ENCODE results near the gene GATA1.

The GATA1 gene

GRCh38 chrX:48802089-48802904 lies 15.9 kb downstream of the GATA1 start:
- peak overlapping the region; percentile 97 for H3K9ac ChIP-seq (ENCODE audit: low read length)
- H3K27me3 ChIP-seq (ENCODE audit: insufficient read depth, low read length): no peaks in the 10 kb centered on the region
- H3K9me3 ChIP-seq (ENCODE audit: insufficient read depth, low read depth, low read length): no peaks in the 10 kb centered on the region
- H4K8ac ChIP-seq (ENCODE audit: low read depth, low read length): peak overlapping the region; percentile 85
- peak; percentile 79 to 82 for DNase-seq
- H3K27ac ChIP-seq (ENCODE audit: low read depth, low read length): peak overlapping the region; percentile 97
- peaks cover 10% of the 10 kb centered on the region for H3K79me1 ChIP-seq (ENCODE audit: low read length)
- peak overlapping the region; percentile 78 for H3K4me3 ChIP-seq (ENCODE audit: low read depth, low read length)
- peaks cover 16 to 18% of the 10 kb centered on the region in 2 experiments for H3K36me3 ChIP-seq (ENCODE audit: control insufficient read depth in 1 of 2, insufficient read depth in 2 of 2, low read length in 2 of 2)
- peak overlapping the region; percentile 53 for H2BK120ac ChIP-seq (ENCODE audit: insufficient read depth, low read length, poor library complexity)
- peak overlapping the region; percentile 64 for H4K12ac ChIP-seq (ENCODE audit: low read depth, low read length)
- peak overlapping the region; percentile 95 for H2BK5ac ChIP-seq (ENCODE audit: low read depth, low read length, poor library complexity)
- H2AFZ ChIP-seq (ENCODE audit: insufficient read depth, low read length, poor library complexity): peak overlapping the region; percentile 63
- H3K4me2 ChIP-seq (ENCODE audit: low read length): peak overlapping the region; percentile 75
- no peak overlapping the region for H3K23ac ChIP-seq (ENCODE audit: low read length)
- H3K79me2 ChIP-seq (ENCODE audit: control insufficient read depth, insufficient read depth, low read length, poor library complexity): peaks cover 4% of the 10 kb centered on the region
- H3K14ac ChIP-seq (ENCODE audit: low read length): peak overlapping the region; percentile 79
- peak overlapping the region; percentile 62 for H3K18ac ChIP-seq (ENCODE audit: low read length)
- H2BK12ac ChIP-seq (ENCODE audit: low read length): no peak overlapping the region
- no CpG with 5 or more reads among the region's 40 CpGs for WGBS (ENCODE audit: extremely low coverage, insufficient coverage, insufficient read length)
- H4K91ac ChIP-seq (ENCODE audit: low read depth, low read length): peak overlapping the region; percentile 81
- H3K4me1 ChIP-seq (ENCODE audit: control insufficient read depth in 1 of 2, insufficient read depth in 2 of 2, low read length in 2 of 2): peaks cover 5 to 8% of the 10 kb centered on the region in 2 experiments
- H2AK5ac ChIP-seq (ENCODE audit: low read length): no peak overlapping the region
- H3K4ac ChIP-seq (ENCODE audit: low read depth, low read length): peak overlapping the region; percentile 84

- no peak overlapping the region for H2BK120ac ChIP-seq (ENCODE audit: insufficient read depth, low read length, poor library complexity)
- H3K9ac ChIP-seq (ENCODE audit: low read length): no peak overlapping the region
- H3K27ac ChIP-seq (ENCODE audit: low read depth, low read length): peak overlapping the region; percentile 78
- peak overlapping the region; percentile 66 for H4K91ac ChIP-seq (ENCODE audit: low read depth, low read length)
- H2AFZ ChIP-seq (ENCODE audit: insufficient read depth, low read length, poor library complexity): no peak overlapping the region
- H4K8ac ChIP-seq (ENCODE audit: low read depth, low read length): peak overlapping the region; percentile 76
- H3K27me3 ChIP-seq (ENCODE audit: insufficient read depth, low read length): no peaks in the 10 kb centered on the region
- H3K79me1 ChIP-seq (ENCODE audit: low read length): peaks cover 10% of the 10 kb centered on the region
- no peak overlapping the region for H3K23ac ChIP-seq (ENCODE audit: low read length)
- H3K9me3 ChIP-seq (ENCODE audit: insufficient read depth, low read depth, low read length): no peaks in the 10 kb centered on the region
- H3K36me3 ChIP-seq (ENCODE audit: control insufficient read depth in 1 of 2, insufficient read depth in 2 of 2, low read length in 2 of 2): peaks cover 17 to 21% of the 10 kb centered on the region in 2 experiments
- H3K4me3 ChIP-seq (ENCODE audit: low read depth, low read length): peak overlapping the region; percentile 78
- H3K4me1 ChIP-seq (ENCODE audit: control insufficient read depth in 1 of 2, insufficient read depth in 2 of 2, low read length in 2 of 2): peaks cover 5 to 8% of the 10 kb centered on the region in 2 experiments
- H3K18ac ChIP-seq (ENCODE audit: low read length): no peak overlapping the region
- H4K12ac ChIP-seq (ENCODE audit: low read depth, low read length): peak overlapping the region; percentile 55
- no peak for DNase-seq
- no peak overlapping the region for H3K14ac ChIP-seq (ENCODE audit: low read length)
- no CpG with 5 or more reads among the region's 4 CpGs for WGBS (ENCODE audit: extremely low coverage, insufficient coverage, insufficient read length)
- H2BK5ac ChIP-seq (ENCODE audit: low read depth, low read length, poor library complexity): peak overlapping the region; percentile 39
- no peak overlapping the region for H2BK12ac ChIP-seq (ENCODE audit: low read length)
- H3K4me2 ChIP-seq (ENCODE audit: low read length): peak overlapping the region; percentile 75
- H2AK5ac ChIP-seq (ENCODE audit: low read length): no peak overlapping the region
- no peak overlapping the region for H3K4ac ChIP-seq (ENCODE audit: low read depth, low read length)
- peaks cover 4% of the 10 kb centered on the region for H3K79me2 ChIP-seq (ENCODE audit: control insufficient read depth, insufficient read depth, low read length, poor library complexity)
Measured at GRCh38 chrX:48802905-48803200, 16.5 kb downstream of the GATA1 start.

GRCh38 chrX:48806081-48806480 lies 19.7 kb downstream of the GATA1 start:
- Histone ChIP-seq H3K79me2 (ENCODE audit: control insufficient read depth, insufficient read depth, low read length, poor library complexity) (peaks cover 4% of the 10 kb centered on the region), H2AK5ac (ENCODE audit: low read length) (no peak overlapping the region), H3K4me3 (ENCODE audit: low read depth, low read length) (no peak overlapping the region), H4K8ac (ENCODE audit: low read depth, low read length) (no peak overlapping the region), H2BK5ac (ENCODE audit: low read depth, low read length, poor library complexity) (no peak overlapping the region), H3K36me3 (ENCODE audit: control insufficient read depth in 1 of 2, insufficient read depth in 2 of 2, low read length in 2 of 2) (peaks cover 22 to 25% of the 10 kb centered on the region in 2 experiments), H4K12ac (ENCODE audit: low read depth, low read length) (no peak overlapping the region), H4K91ac (ENCODE audit: low read depth, low read length) (no peak overlapping the region), H3K14ac (ENCODE audit: low read length) (no peak overlapping the region), H2BK12ac (ENCODE audit: low read length) (no peak overlapping the region), H3K79me1 (ENCODE audit: low read length) (peaks cover 6% of the 10 kb centered on the region), H3K4me1 (ENCODE audit: control insufficient read depth in 1 of 2, insufficient read depth in 2 of 2, low read length in 2 of 2) (peaks cover 3 to 5% of the 10 kb centered on the region in 2 experiments), H3K23ac (ENCODE audit: low read length) (no peak overlapping the region), H2BK120ac (ENCODE audit: insufficient read depth, low read length, poor library complexity) (no peak overlapping the region), H3K4ac (ENCODE audit: low read depth, low read length) (no peak overlapping the region), H2AFZ (ENCODE audit: insufficient read depth, low read length, poor library complexity) (no peak overlapping the region), H3K9me3 (ENCODE audit: insufficient read depth, low read depth, low read length) (no peaks in the 10 kb centered on the region), H3K18ac (ENCODE audit: low read length) (no peak overlapping the region), H3K9ac (ENCODE audit: low read length) (no peak overlapping the region), H3K4me2 (ENCODE audit: low read length) (no peak overlapping the region), H3K27ac (ENCODE audit: low read depth, low read length) (no peak overlapping the region), H3K27me3 (ENCODE audit: insufficient read depth, low read length) (no peaks in the 10 kb centered on the region)
- no CpG with 5 or more reads among the region's 4 CpGs for WGBS (ENCODE audit: extremely low coverage, insufficient coverage, insufficient read length)
- no peak for DNase-seq

GRCh38 chrX:48813644-48814043 lies 27.3 kb downstream of the GATA1 start:
- no peak overlapping the region for H3K23ac ChIP-seq (ENCODE audit: low read length)
- H3K4me3 ChIP-seq (ENCODE audit: low read depth, low read length): no peak overlapping the region
- no peak overlapping the region for H3K4me2 ChIP-seq (ENCODE audit: low read length)
- no peak overlapping the region for H2BK5ac ChIP-seq (ENCODE audit: low read depth, low read length, poor library complexity)
- H4K12ac ChIP-seq (ENCODE audit: low read depth, low read length): no peak overlapping the region
- H3K9me3 ChIP-seq (ENCODE audit: insufficient read depth, low read depth, low read length): no peaks in the 10 kb centered on the region
- no peak overlapping the region for H3K14ac ChIP-seq (ENCODE audit: low read length)
- H2AK5ac ChIP-seq (ENCODE audit: low read length): no peak overlapping the region
- H3K4me1 ChIP-seq (ENCODE audit: control insufficient read depth in 1 of 2, insufficient read depth in 2 of 2, low read length in 2 of 2): no peaks in the 10 kb centered on the region
- H4K91ac ChIP-seq (ENCODE audit: low read depth, low read length): no peak overlapping the region
- no CpG with 5 or more reads among the region's 8 CpGs for WGBS (ENCODE audit: extremely low coverage, insufficient coverage, insufficient read length)
- H3K27ac ChIP-seq (ENCODE audit: low read depth, low read length): no peak overlapping the region
- H2BK12ac ChIP-seq (ENCODE audit: low read length): no peak overlapping the region
- no peak overlapping the region for H4K8ac ChIP-seq (ENCODE audit: low read depth, low read length)
- H3K4ac ChIP-seq (ENCODE audit: low read depth, low read length): no peak overlapping the region
- H3K9ac ChIP-seq (ENCODE audit: low read length): no peak overlapping the region
- H3K27me3 ChIP-seq (ENCODE audit: insufficient read depth, low read length): no peaks in the 10 kb centered on the region
- no peak for DNase-seq
- H2BK120ac ChIP-seq (ENCODE audit: insufficient read depth, low read length, poor library complexity): no peak overlapping the region
- no peaks in the 10 kb centered on the region for H3K79me2 ChIP-seq (ENCODE audit: control insufficient read depth, insufficient read depth, low read length, poor library complexity)
- no peak overlapping the region for H2AFZ ChIP-seq (ENCODE audit: insufficient read depth, low read length, poor library complexity)
- H3K36me3 ChIP-seq (ENCODE audit: control insufficient read depth in 1 of 2, insufficient read depth in 2 of 2, low read length in 2 of 2): peaks cover 40 to 44% of the 10 kb centered on the region in 2 experiments
- H3K79me1 ChIP-seq (ENCODE audit: low read length): no peaks in the 10 kb centered on the region
- H3K18ac ChIP-seq (ENCODE audit: low read length): no peak overlapping the region

All from trophoblast cell (in vitro differentiated cells and primary cell).